Neural cell (in vitro differentiated cells): ENCODE results near the gene ZC2HC1B. TPM values are rescaled to one million over a fixed set of nuclear protein-coding genes. Genes with fewer than 3 reads are reported as not detected.

ENCODE experiments used
- H2AFZ ChIP-seq: fragments of 200-600, 300-800 bp; sonication (generic), shearing (Covaris generic); 2 replicates; pipeline ENCODE4 v1.6.0; 2014; ENCODE audit warnings: low read depth, mild to moderate bottlenecking, antibody characterized with exemption, low read length, moderate library complexity
- H3F3A ChIP-seq: fragments of 200-600 bp; shearing (Covaris generic); 2 replicates; pipeline ENCODE4 v1.6.1; 2016; ENCODE audit warnings: mild to moderate bottlenecking, moderate library complexity, mixed read lengths, antibody characterized with exemption, low read length; ENCODE audit not compliant: insufficient read depth, poor library complexity, severe bottlenecking
- H3K27ac ChIP-seq: fragments of 200-600, 300-800 bp; sonication (generic), shearing (Covaris generic); 2 replicates; pipeline ENCODE4 v1.5.1; 2014; ENCODE audit warnings: mild to moderate bottlenecking, low read length, moderate library complexity
- H3K27me3 ChIP-seq: fragments of 300-800, 200-600 bp; sonication (generic), shearing (Covaris generic); 2 replicates; pipeline ENCODE4 v1.6.0; 2014; ENCODE audit warnings: mild to moderate bottlenecking, low read depth, low read length, moderate library complexity; ENCODE audit not compliant: insufficient read depth
- H3K36me3 ChIP-seq: fragments of 300-800, 200-600 bp; sonication (generic), shearing (Covaris generic); 2 replicates; pipeline ENCODE4 v1.5.1; 2014; ENCODE audit warnings: mild to moderate bottlenecking, antibody characterized with exemption, low read length, moderate library complexity; ENCODE audit not compliant: insufficient read depth
- H3K4me2 ChIP-seq: fragments of 300-800, 200-600 bp; sonication (generic), shearing (Covaris generic); 2 replicates; pipeline ENCODE4 v1.6.0; 2014; ENCODE audit warnings: mild to moderate bottlenecking, low read length
- H3K4me3 ChIP-seq: fragments of 300-800, 200-600 bp; sonication (generic), shearing (Covaris generic); 2 replicates; pipeline ENCODE4 v1.5.1; 2014; ENCODE audit warnings: mild to moderate bottlenecking, low read length, moderate library complexity
- H3K79me2 ChIP-seq: fragments of 200-600 bp; shearing (Covaris generic); replicated peaks from 2 replicates; pipeline ENCODE4 v1.6.0; 2014; ENCODE audit warnings: mild to moderate bottlenecking, low read length, moderate library complexity; ENCODE audit not compliant: insufficient read depth
- H3K9ac ChIP-seq: fragments of 300-800, 200-600 bp; sonication (generic), shearing (Covaris generic); 2 replicates; pipeline ENCODE4 v1.6.1; 2016; ENCODE audit warnings: mild to moderate bottlenecking, low read length, mixed read lengths
- H3K9me2 ChIP-seq: fragments of 200-600 bp; shearing (Covaris generic); 2 replicates; pipeline ENCODE4 v1.6.1; 2016; ENCODE audit warnings: mild to moderate bottlenecking, low read length, mixed read lengths; ENCODE audit not compliant: insufficient read depth
- H3K9me3 ChIP-seq: fragments of 200-600, 300-800 bp; sonication (generic), shearing (Covaris generic); 2 replicates; pipeline ENCODE4 v1.6.1; 2016; ENCODE audit warnings: mild to moderate bottlenecking, mixed run types, low read length, moderate library complexity, mixed read lengths
- H4K20me1 ChIP-seq: fragments of 200-600 bp; shearing (Covaris generic); 2 replicates; pipeline ENCODE4 v1.6.1; 2016; ENCODE audit warnings: mild to moderate bottlenecking, mixed run types; ENCODE audit not compliant: insufficient read depth
- EP300 ChIP-seq: fragments of 450-650 bp; conservative IDR thresholded peaks from 2 replicates; pipeline ENCODE4 v1.6.1; 2014; ENCODE audit warnings: antibody characterized with exemption, mild to moderate bottlenecking, moderate library complexity; ENCODE audit not compliant: poor library complexity, severe bottlenecking
- EZH2 ChIP-seq: fragments of 200-600, 300-800 bp; shearing (Covaris generic), sonication (generic); IDR thresholded peaks from 2 replicates; pipeline ENCODE4 v1.6.1; 2014; ENCODE audit warnings: antibody characterized with exemption, low read length, borderline replicate concordance, mild to moderate bottlenecking; ENCODE audit not compliant: insufficient read depth, poor library complexity, severe bottlenecking
- MXI1 ChIP-seq: fragments of 450-650 bp; conservative IDR thresholded peaks from 2 replicates; pipeline ENCODE4 v1.6.1; 2014; ENCODE audit warnings: antibody characterized with exemption, mild to moderate bottlenecking; ENCODE audit not compliant: poor library complexity, severe bottlenecking
- POLR2AphosphoS5 ChIP-seq: IDR thresholded peaks from 2 replicates; pipeline ENCODE4 v1.6.1; 2012
- RAD21 ChIP-seq: fragments of 450-650 bp; conservative IDR thresholded peaks from 2 replicates; pipeline ENCODE4 v1.6.1; 2014; ENCODE audit warnings: antibody characterized with exemption, mild to moderate bottlenecking, moderate library complexity
- SMC3 ChIP-seq: fragments of 450-650 bp; conservative IDR thresholded peaks from 2 replicates; pipeline ENCODE4 v1.6.1; 2014; ENCODE audit warnings: antibody characterized with exemption, mild to moderate bottlenecking, moderate library complexity; ENCODE audit not compliant: poor library complexity
- TAF1 ChIP-seq: IDR thresholded peaks from 2 replicates; pipeline ENCODE4 v1.6.1; 2012; ENCODE audit warnings: low read depth
- polyA plus RNA-seq: library from polyadenylated mRNA; depleted of rRNA; stranded (reverse); fragments of >200 nt; gene quantifications from 2 replicates; pipeline ENCODE4 v1.2.3, GENCODE V29; 2014
- TF ChIP-seq, protein P1 (sequence below): IDR thresholded peaks from 2 replicates; pipeline ENCODE4 v1.6.1; 2012; ENCODE audit warnings: borderline replicate concordance
- TF ChIP-seq, protein P2 (sequence below): fragments of 450-650 bp; IDR thresholded peaks from 2 replicates; pipeline ENCODE4 v1.5.1; 2014; ENCODE audit warnings: antibody characterized with exemption, mild to moderate bottlenecking, moderate library complexity; ENCODE audit not compliant: poor library complexity, severe bottlenecking

Gene ZC2HC1B
- polyA plus RNA-seq, 1 donor from 2014 or later, result not detected

DNA sequence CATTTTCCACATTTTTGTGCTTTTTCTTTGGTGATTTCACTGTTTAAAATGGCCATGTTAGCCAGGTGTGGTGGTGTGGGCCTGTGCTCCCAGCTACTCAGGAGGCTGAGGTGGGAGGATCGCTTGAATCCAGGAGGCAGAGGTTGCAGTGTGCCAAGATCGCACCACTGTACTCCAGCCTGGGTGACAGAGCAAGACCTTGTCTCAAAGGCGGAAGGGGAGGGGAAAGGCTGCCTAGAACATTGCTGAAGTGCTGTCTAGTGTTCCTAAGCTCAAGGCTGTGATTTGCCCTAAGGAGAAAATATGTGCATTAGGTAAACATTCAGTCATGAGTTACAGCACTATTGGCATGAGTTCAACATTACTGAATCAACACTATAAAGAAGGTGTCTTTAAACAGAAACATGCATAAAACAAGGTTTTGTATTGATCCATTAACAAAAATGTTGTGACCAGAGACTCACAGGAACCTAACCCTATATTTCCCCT, 14.0 kb downstream of the ZC2HC1B start:
- H3K27ac ChIP-seq, result no peak overlapping the region
- H4K20me1 ChIP-seq, result no peaks in the 10 kb centered on the region
- no peaks in the 10 kb centered on the region for H3K36me3 ChIP-seq
- no peaks in the 10 kb centered on the region for H3F3A ChIP-seq
- no peak overlapping the region for H2AFZ ChIP-seq
- no peak for TF ChIP-seq MXI1
- TF ChIP-seq, protein P1, sequence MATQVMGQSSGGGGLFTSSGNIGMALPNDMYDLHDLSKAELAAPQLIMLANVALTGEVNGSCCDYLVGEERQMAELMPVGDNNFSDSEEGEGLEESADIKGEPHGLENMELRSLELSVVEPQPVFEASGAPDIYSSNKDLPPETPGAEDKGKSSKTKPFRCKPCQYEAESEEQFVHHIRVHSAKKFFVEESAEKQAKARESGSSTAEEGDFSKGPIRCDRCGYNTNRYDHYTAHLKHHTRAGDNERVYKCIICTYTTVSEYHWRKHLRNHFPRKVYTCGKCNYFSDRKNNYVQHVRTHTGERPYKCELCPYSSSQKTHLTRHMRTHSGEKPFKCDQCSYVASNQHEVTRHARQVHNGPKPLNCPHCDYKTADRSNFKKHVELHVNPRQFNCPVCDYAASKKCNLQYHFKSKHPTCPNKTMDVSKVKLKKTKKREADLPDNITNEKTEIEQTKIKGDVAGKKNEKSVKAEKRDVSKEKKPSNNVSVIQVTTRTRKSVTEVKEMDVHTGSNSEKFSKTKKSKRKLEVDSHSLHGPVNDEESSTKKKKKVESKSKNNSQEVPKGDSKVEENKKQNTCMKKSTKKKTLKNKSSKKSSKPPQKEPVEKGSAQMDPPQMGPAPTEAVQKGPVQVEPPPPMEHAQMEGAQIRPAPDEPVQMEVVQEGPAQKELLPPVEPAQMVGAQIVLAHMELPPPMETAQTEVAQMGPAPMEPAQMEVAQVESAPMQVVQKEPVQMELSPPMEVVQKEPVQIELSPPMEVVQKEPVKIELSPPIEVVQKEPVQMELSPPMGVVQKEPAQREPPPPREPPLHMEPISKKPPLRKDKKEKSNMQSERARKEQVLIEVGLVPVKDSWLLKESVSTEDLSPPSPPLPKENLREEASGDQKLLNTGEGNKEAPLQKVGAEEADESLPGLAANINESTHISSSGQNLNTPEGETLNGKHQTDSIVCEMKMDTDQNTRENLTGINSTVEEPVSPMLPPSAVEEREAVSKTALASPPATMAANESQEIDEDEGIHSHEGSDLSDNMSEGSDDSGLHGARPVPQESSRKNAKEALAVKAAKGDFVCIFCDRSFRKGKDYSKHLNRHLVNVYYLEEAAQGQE, result no peak
- TF ChIP-seq, protein P2, sequence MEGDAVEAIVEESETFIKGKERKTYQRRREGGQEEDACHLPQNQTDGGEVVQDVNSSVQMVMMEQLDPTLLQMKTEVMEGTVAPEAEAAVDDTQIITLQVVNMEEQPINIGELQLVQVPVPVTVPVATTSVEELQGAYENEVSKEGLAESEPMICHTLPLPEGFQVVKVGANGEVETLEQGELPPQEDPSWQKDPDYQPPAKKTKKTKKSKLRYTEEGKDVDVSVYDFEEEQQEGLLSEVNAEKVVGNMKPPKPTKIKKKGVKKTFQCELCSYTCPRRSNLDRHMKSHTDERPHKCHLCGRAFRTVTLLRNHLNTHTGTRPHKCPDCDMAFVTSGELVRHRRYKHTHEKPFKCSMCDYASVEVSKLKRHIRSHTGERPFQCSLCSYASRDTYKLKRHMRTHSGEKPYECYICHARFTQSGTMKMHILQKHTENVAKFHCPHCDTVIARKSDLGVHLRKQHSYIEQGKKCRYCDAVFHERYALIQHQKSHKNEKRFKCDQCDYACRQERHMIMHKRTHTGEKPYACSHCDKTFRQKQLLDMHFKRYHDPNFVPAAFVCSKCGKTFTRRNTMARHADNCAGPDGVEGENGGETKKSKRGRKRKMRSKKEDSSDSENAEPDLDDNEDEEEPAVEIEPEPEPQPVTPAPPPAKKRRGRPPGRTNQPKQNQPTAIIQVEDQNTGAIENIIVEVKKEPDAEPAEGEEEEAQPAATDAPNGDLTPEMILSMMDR, result no peak
- TF ChIP-seq EP300, result no peak
- TF ChIP-seq EZH2, result no peak
- TF ChIP-seq RAD21, result no peak
- no peak for TF ChIP-seq TAF1
- no peak for TF ChIP-seq SMC3
- no peak for TF ChIP-seq POLR2AphosphoS5
- H3K9ac ChIP-seq, result no peak overlapping the region
- no peaks in the 10 kb centered on the region for H3K79me2 ChIP-seq
- H3K27me3 ChIP-seq, result no peaks in the 10 kb centered on the region
- H3K4me2 ChIP-seq, result no peak overlapping the region
- no peaks in the 10 kb centered on the region for H3K9me2 ChIP-seq
- peaks cover 4% of the 10 kb centered on the region for H3K9me3 ChIP-seq
- H3K4me3 ChIP-seq, result no peak overlapping the region

DNA sequence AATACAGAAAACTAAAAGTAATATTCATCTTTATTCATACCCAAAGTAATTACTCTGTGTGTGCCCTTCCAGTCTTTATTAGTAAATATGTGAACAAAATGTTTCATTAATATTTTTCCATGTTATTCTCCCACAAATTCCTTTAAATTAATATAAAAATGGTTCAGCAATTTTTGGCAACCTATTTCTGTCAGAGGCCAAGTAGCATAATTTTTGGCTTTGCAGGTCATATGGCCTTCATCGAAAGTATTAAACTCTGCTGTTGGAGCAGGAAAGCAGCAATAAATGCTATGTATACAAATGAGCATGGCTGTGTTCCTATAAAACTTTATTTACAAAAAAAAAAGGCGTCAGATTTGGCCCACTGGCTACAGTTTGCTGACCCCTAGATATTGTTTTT, 16.1 kb downstream of the ZC2HC1B start:
- H3K27me3 ChIP-seq, result no peaks in the 10 kb centered on the region
- no peaks in the 10 kb centered on the region for H3K79me2 ChIP-seq
- H4K20me1 ChIP-seq, result no peaks in the 10 kb centered on the region
- TF ChIP-seq RAD21 (no peak), POLR2AphosphoS5 (no peak), TAF1 (no peak), MXI1 (no peak), EP300 (no peak)
- TF ChIP-seq, protein P2, result no peak
- TF ChIP-seq, protein P1, result no peak
- no peak overlapping the region for H3K9ac ChIP-seq
- peaks cover 4% of the 10 kb centered on the region for H3K9me3 ChIP-seq
- no peaks in the 10 kb centered on the region for H3K9me2 ChIP-seq
- no peak overlapping the region for H3K4me3 ChIP-seq
- no peaks in the 10 kb centered on the region for H3K36me3 ChIP-seq
- H3F3A ChIP-seq, result no peaks in the 10 kb centered on the region
- H3K4me2 ChIP-seq, result no peak overlapping the region
- no peak overlapping the region for H3K27ac ChIP-seq
- no peak overlapping the region for H2AFZ ChIP-seq
